ENCODE data around the gene SPATA45.

Gene SPATA45

DNA sequence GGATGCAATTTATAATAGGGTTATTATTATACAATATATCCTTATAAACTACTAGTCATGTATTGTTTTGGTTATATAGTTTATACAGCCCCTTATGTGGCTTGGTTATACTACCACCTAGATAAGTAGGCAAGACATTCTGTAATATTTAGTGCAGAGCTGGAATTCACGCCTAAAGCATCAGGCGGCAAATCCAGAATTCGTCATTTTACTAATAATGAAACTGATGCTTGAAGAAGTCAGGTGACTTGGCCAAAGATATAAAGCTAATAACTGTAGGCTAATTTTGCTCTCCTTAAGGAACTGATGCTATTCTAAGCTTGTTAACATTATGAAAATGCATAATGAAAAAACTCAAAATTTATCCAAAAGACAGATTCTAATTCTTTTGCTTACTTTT lies 66.7 kb downstream of the SPATA45 start:
- no peak for DNase-seq (ENCODE audit: low read depth)

Measured in ELR (cell line).